AG09309 (cell line): ENCODE data around the gene PCGF2.
A peak's percentile ranks its signal among the peaks of the same experiment; 100 is the strongest.

Experiments
- DNase-seq: peaks from one replicate; pipeline ENCODE4 v3.0.0-alpha.2; 2010; ENCODE audit warnings: low read depth
- H3K4me3 ChIP-seq: 2 replicates; pipeline ENCODE4 v1.5.1; 2011; ENCODE audit warnings: mild to moderate bottlenecking, low read depth, low read length, moderate library complexity; ENCODE audit not compliant: control insufficient read depth
- TF ChIP-seq, protein P1 (sequence below): IDR thresholded peaks from 2 replicates; pipeline ENCODE4 v1.5.1; 2011; ENCODE audit warnings: mild to moderate bottlenecking, low read depth, low read length, inconsistent platforms; ENCODE audit not compliant: insufficient read depth, control insufficient read depth; ENCODE audit errors: missing control alignments

PCGF2 gene

DNA sequence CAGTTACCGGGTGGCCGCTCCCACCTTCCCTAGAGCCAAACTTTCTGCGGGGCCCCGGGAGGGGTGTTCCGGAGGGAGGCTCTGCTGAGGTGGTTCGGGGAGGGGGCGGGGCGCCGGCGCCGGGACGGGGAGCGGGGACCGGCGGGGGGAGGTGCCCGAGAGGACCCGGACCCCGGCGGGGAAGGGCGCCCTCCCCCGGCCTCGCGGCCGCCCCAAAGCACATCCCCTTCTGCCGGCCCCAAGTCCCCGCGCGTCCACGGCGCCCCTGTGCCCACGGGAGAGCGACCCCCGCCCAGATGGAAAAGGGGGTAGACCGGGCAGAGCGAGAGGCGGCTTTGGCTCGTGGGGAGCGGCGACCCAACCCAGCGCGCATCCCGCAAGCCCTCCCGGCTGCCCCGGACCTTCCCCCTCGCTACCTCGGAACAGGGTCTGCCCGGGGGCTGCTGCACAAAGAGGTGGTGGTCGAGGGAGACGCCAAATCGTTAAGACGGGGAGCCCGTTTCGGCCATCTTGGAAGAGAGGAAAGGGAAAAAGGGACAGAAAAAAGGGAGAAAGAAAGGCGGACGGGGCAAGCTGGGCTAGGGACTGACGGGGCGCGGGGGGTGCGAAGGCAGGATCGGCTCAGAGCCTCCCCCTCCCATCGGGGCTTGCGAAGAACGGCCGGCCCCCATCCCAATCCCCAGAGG lies 530 bp downstream of the PCGF2 start:
- H3K4me3 ChIP-seq, result peak overlapping the region; percentile 99
- TF ChIP-seq, protein P1, sequence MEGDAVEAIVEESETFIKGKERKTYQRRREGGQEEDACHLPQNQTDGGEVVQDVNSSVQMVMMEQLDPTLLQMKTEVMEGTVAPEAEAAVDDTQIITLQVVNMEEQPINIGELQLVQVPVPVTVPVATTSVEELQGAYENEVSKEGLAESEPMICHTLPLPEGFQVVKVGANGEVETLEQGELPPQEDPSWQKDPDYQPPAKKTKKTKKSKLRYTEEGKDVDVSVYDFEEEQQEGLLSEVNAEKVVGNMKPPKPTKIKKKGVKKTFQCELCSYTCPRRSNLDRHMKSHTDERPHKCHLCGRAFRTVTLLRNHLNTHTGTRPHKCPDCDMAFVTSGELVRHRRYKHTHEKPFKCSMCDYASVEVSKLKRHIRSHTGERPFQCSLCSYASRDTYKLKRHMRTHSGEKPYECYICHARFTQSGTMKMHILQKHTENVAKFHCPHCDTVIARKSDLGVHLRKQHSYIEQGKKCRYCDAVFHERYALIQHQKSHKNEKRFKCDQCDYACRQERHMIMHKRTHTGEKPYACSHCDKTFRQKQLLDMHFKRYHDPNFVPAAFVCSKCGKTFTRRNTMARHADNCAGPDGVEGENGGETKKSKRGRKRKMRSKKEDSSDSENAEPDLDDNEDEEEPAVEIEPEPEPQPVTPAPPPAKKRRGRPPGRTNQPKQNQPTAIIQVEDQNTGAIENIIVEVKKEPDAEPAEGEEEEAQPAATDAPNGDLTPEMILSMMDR, result no peak

DNA sequence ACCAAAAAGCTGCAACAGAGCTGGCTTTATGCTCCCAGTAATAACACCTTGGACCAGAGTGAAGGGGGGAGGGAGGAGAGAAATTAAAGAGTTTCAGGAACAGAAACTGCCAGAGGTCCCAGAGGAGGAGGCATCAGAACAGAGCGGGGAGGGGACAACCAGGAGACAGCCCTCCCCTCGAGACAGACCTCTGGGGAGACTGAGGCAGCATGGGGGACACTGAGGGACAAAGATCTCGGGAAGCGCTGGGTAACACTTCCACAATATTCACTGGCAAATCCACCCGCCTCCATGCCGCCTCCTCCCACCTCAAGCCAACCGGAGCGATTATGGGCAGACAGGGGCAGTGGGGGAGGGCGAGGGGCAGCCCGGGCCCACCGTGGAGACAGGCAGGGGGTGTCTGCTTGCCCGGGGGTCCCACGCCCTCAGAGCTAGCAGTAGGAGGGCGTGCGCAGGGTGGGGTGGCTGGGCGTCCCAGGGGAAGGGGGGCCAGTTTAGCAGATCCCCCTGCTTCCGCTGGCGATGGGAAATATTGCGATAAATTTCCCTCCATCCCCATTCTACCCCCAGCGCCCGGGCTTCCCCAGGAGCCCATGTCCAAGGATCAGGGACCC lies 1.2 kb downstream of the PCGF2 start:
- TF ChIP-seq, protein P1, result no peak
- DNase-seq, result no peak
- peak overlapping the region; percentile 99 for H3K4me3 ChIP-seq

More for the DNA sequence above, 530 bp downstream of the PCGF2 start:
- DNase-seq, result no peak

DNA sequence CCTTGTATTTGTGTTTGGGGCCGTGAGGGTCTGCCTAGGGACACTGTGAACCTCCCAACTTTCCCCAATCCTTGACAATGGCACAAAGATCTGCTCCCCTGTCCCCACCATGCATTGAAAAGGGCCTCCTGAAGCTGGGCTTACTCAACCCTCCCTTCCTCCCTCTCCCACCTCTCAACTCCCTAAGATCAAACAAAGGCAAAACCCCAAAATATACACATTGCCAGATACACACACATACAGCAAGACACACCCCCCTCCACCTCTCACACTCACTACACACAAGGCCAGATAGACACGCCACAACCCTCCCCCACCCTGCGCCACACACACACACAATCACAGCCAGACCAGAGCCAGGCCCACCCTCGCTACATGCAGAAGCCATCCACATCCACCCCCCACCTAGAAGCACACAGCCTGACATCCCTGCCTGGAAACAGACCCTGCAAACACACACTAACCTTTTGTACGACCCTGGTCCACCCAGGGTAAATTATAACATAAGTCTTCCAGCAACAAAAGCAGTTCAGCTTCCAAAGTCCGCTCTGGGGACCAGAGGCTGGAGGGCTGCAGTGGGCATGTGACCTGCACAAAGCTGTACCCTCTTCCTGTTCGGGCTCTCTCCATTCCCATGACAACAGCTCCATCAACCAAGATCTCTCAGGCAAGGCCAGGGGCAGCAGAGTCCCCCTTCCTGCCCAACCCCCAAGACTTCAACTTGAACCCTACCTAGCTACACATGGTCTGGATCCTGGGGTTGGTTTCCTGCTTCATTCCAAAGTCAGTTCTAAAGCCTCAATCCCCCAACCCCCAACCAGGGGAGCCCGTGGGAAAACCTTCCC lies 1.9 kb downstream of the PCGF2 start:
- H3K4me3 ChIP-seq, result peak overlapping the region; percentile 99
- TF ChIP-seq, protein P1, result no peak
- DNase-seq, result no peak

DNA sequence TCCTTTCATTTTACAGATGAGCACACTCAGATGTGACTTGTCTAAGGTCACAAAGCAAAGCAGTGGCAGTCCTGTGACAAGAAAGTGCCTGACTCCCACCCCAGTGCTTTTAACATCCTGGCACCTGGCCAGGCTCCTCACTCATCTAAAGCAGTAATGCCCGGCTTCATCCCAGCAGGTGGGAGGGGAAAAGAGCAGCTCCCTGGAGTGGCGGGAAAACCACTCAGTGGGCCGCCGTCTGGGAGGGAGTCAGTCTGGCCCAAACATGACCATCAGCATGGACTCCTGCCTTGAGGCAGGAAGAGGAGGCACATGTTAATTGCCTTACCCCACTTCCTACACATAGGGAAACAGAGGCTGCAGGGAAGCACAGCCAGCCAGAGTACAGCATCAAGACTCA lies 2.6 kb downstream of the PCGF2 start:
- no peak overlapping the region for H3K4me3 ChIP-seq
- DNase-seq, result no peak
- TF ChIP-seq, protein P1, result no peak

DNA sequence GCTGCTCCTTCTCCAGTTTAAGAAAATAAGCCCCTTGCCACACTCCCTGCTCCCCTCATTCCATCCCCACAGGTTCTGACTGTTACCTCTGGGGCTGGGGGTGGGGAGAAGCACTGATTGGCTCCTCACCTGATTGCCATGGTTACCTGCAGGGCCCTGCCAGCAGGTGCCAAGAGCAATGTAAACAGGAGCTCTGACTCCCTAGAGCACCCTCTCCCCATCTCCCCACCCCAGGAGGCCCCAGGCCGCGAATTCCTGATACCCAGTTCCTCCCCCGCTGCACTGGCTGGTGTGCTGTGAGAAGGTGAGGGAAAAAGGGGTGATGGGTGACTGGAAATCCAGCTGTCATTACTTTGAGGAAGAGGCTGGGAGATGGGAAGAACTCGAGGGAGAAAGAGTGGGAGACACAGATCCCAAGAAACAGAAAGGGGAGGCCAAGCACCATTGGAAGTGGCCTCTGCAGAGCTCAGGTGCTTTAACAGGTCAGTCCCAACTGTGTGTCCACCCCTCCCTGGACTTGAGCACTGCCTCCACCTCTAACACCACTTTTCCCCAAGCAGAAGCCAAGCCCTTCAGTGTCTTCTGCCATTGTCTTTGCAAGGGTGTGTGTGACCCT lies 4.5 kb downstream of the PCGF2 start:
- H3K4me3 ChIP-seq, result no peak overlapping the region
- no peak for DNase-seq
- TF ChIP-seq, protein P1, result no peak
